Left lung (tissue), 10 donors: ENCODE results near the gene C16orf86. TPM values are rescaled to one million over a fixed set of nuclear protein-coding genes. Genes with fewer than 3 reads are reported as not detected.

Experiments used
- ATAC-seq: fragments of 200-7000 bp; cut with Tn5 transposase; one replicate; pipeline ENCODE4 v1.9.1; 2020; ENCODE audit warnings: moderate library complexity
- DNase-seq, 4 donors: peaks; one replicate each; pipeline ENCODE4 v3.0.0-alpha.2; 2013 to 2020
- H3K27ac ChIP-seq, 2 donors: fragments of 200-600 bp; sonication (generic) in 1 of 2; one replicate each; pipeline versions ENCODE4 v1.5.0 to v1.8.0; 2020 to 2021
- H3K27me3 ChIP-seq, 2 donors: fragments of 200-600 bp; sonication (generic) in 1 of 2; one replicate each; pipeline versions ENCODE4 v1.5.0 to v1.8.0; 2020 to 2021
- H3K36me3 ChIP-seq, 2 donors: fragments of 200-600 bp; sonication (generic) in 1 of 2; one replicate each; pipeline versions ENCODE4 v1.5.0 to v1.8.0; 2020 to 2021
- H3K4me1 ChIP-seq, 2 donors: fragments of 200-600 bp; one replicate each; pipeline ENCODE4 v1.8.0; 2021
- H3K4me3 ChIP-seq, 2 donors: fragments of 200-600 bp; sonication (generic) in 1 of 2; one replicate each; pipeline versions ENCODE4 v1.5.0 to v1.8.0; 2020 to 2021; ENCODE audit warnings: mild to moderate bottlenecking in 1 of 2
- H3K9me3 ChIP-seq, 2 donors: fragments of 200-600 bp; sonication (generic) in 1 of 2; one replicate each; pipeline versions ENCODE4 v1.5.0 to v1.8.0; 2020 to 2021
- CTCF ChIP-seq, 2 donors: fragments of 200-600 bp; sonication (generic) in 1 of 2; IDR thresholded peaks; one replicate each; pipeline versions ENCODE4 v1.5.0 to v1.8.0; 2021; ENCODE audit warnings: antibody characterized with exemption in 2 of 2
- intact Hi-C, 2 donors: fragments of 100-400 bp; cut with DNase I; formaldehyde crosslinking; loops; one replicate each; pipeline versions ENCODE4 v1.11.2 to v1.14.2; 2022
- polyA plus RNA-seq, 6 donors: library from polyadenylated mRNA; unstranded; fragments of 120-200 nt; gene quantifications; one replicate each; pipeline ENCODE4 v1.2.1, GENCODE V29; 2013; ENCODE audit not compliant: insufficient read length in 6 of 6
- total RNA-seq, 2 donors: library from RNA; stranded (reverse); fragmentation: NEBNext Ultra II Directional; extraction: Animal tissue kit (Norgen Biotek cat#: 25700); gene quantifications; one replicate each; pipeline ENCODE4 v1.2.1, GENCODE V29; 2021
- donor health status: DM: no; HTN: yes; CAD: no.
- donor health status: DM: no; HTN: no; CAD: no.

The C16orf86 gene
- total and polyA plus RNA-seq, 8 donors: 2.3 to 3.6 (median 2.7) TPM

- no peaks in the 10 kb centered on the region for H3K36me3 ChIP-seq
- no peak overlapping the region for H3K4me3 ChIP-seq
- no peak for ATAC-seq
- H3K4me1 ChIP-seq: peaks cover 0 to 23% of the 10 kb centered on the region in 2 donors
- DNase-seq: no peak
- no peak for TF ChIP-seq CTCF (IDR thresholded peaks at IDR 0.05)
- no peaks in the 10 kb centered on the region for H3K27me3 ChIP-seq
- no peak overlapping the region for H3K27ac ChIP-seq
- H3K9me3 ChIP-seq: no peaks in the 10 kb centered on the region
- intact Hi-C loops: no loop called here
These were observed 44.0 kb downstream of the C16orf86 start for GRCh38 chr16:67710607-67711006.

GRCh38 chr16:67713647-67714273 lies 47.1 kb downstream of the C16orf86 start:
- no peaks in the 10 kb centered on the region for H3K27me3 ChIP-seq
- H3K27ac ChIP-seq: peak overlapping the region in 1 of 2 donors; percentile 73
- H3K4me3 ChIP-seq: no peak overlapping the region
- ATAC-seq: no peak
- no peak for DNase-seq
- H3K9me3 ChIP-seq: no peaks in the 10 kb centered on the region
- no peak for TF ChIP-seq CTCF (IDR thresholded peaks at IDR 0.05)
- no peaks in the 10 kb centered on the region for H3K36me3 ChIP-seq
- intact Hi-C loops: no loop called here
- peaks cover 3 to 48% of the 10 kb centered on the region in 2 donors for H3K4me1 ChIP-seq

- ATAC-seq: no peak
- H3K4me3 ChIP-seq: no peak overlapping the region
- peaks cover 3 to 49% of the 10 kb centered on the region in 2 donors for H3K4me1 ChIP-seq
- H3K36me3 ChIP-seq: no peaks in the 10 kb centered on the region
- TF ChIP-seq CTCF (IDR thresholded peaks at IDR 0.05): no peak
- intact Hi-C loops: no loop called here
- peak overlapping the region in 1 of 2 donors; percentile 73 for H3K27ac ChIP-seq
- no peaks in the 10 kb centered on the region for H3K27me3 ChIP-seq
- no peak for DNase-seq
- no peaks in the 10 kb centered on the region for H3K9me3 ChIP-seq
These were observed 47.9 kb downstream of the C16orf86 start for GRCh38 chr16:67714522-67714921.

GRCh38 chr16:67716097-67716496 lies 49.5 kb downstream of the C16orf86 start:
- TF ChIP-seq CTCF (IDR thresholded peaks at IDR 0.05): no peak
- no peak for DNase-seq
- intact Hi-C loops: no loop called here
- H3K9me3 ChIP-seq: no peaks in the 10 kb centered on the region
- H3K4me3 ChIP-seq: no peak overlapping the region
- H3K4me1 ChIP-seq: peaks cover 10 to 60% of the 10 kb centered on the region in 2 donors
- ATAC-seq: no peak
- H3K27ac ChIP-seq: no peak overlapping the region
- no peaks in the 10 kb centered on the region for H3K36me3 ChIP-seq
- no peaks in the 10 kb centered on the region for H3K27me3 ChIP-seq

Other genes with a start within 250 kb of the C16orf86 start
- gene HSD11B2, start 235.7 kb upstream of the C16orf86 start, total RNA-seq: 1 to 10 TPM; 2.5 to 3.9 TPM
- gene HSD11B2, start 235.7 kb upstream of the C16orf86 start, polyA plus RNA-seq: 10 to 100 TPM; 36.9 to 81.1 (median 64.1) TPM
- gene ATP6V0D1, start 185.7 kb upstream of the C16orf86 start, total RNA-seq: 100 to 1,000 TPM; 142 to 185 TPM
- 10 to 100 TPM; 48.5 to 65.5 (median 58.0) TPM for gene ATP6V0D1, start 185.7 kb upstream of the C16orf86 start, polyA plus RNA-seq
- 1 to 10 TPM; 1.5 to 1.9 TPM for gene AGRP, start 183.3 kb upstream of the C16orf86 start, total RNA-seq
- gene AGRP, start 183.3 kb upstream of the C16orf86 start, polyA plus RNA-seq: under 1 TPM in 5 of 6 donors, not detected in 1; 0.18 to 0.69 (median 0.29) TPM
- gene RIPOR1, start 138.0 kb upstream of the C16orf86 start, total RNA-seq: 100 to 1,000 TPM in 1 of 2 donors, 10 to 100 TPM in 1; 76.4 to 123 TPM
- 10 to 100 TPM; 52.8 to 67.2 (median 60.7) TPM for gene RIPOR1, start 138.0 kb upstream of the C16orf86 start, polyA plus RNA-seq
- 10 to 100 TPM; 27.8 to 35.1 TPM for gene CTCF, start 104.3 kb upstream of the C16orf86 start, total RNA-seq
- gene CTCF, start 104.3 kb upstream of the C16orf86 start, polyA plus RNA-seq: 10 to 100 TPM; 64.3 to 80.2 (median 73.7) TPM
- 1 to 10 TPM; 1.6 to 2.9 TPM for gene CARMIL2, start 21.7 kb upstream of the C16orf86 start, total RNA-seq
- gene CARMIL2, start 21.7 kb upstream of the C16orf86 start, polyA plus RNA-seq: 1 to 10 TPM; 2.9 to 7.5 (median 4.2) TPM
- gene ACD, start 6.6 kb upstream of the C16orf86 start, total RNA-seq: 10 to 100 TPM; 12.9 to 15.2 TPM
- gene ACD, start 6.6 kb upstream of the C16orf86 start, polyA plus RNA-seq: 10 to 100 TPM; 20.2 to 27.5 (median 25.4) TPM
- gene PARD6A, start 5.9 kb upstream of the C16orf86 start, total RNA-seq: 1 to 10 TPM; 3.8 to 4.1 TPM
- gene PARD6A, start 5.9 kb upstream of the C16orf86 start, polyA plus RNA-seq: 1 to 10 TPM; 1.4 to 2.4 (median 1.6) TPM
- 10 to 100 TPM; 11.2 to 16.0 TPM for gene ENKD1, start 64 bp upstream of the C16orf86 start, total RNA-seq
- 10 to 100 TPM; 19.4 to 26.0 (median 23.7) TPM for gene ENKD1, start 64 bp upstream of the C16orf86 start, polyA plus RNA-seq
- 10 to 100 TPM; 13.7 to 18.6 TPM for gene GFOD2, start 52.5 kb downstream of the C16orf86 start, total RNA-seq
- 10 to 100 TPM; 30.7 to 39.5 (median 33.1) TPM for gene GFOD2, start 52.5 kb downstream of the C16orf86 start, polyA plus RNA-seq
- 10 to 100 TPM; 16.8 to 18.0 TPM for gene RANBP10, start 139.7 kb downstream of the C16orf86 start, total RNA-seq
- gene RANBP10, start 139.7 kb downstream of the C16orf86 start, polyA plus RNA-seq: 10 to 100 TPM; 32.5 to 45.8 (median 39.5) TPM
- 1 to 10 TPM in 1 of 2 donors, under 1 TPM in 1; 0.52 to 4.4 TPM for gene TSNAXIP1, start 140.1 kb downstream of the C16orf86 start, total RNA-seq
- 1 to 10 TPM; 5.2 to 7.1 (median 6.8) TPM for gene TSNAXIP1, start 140.1 kb downstream of the C16orf86 start, polyA plus RNA-seq
- gene THAP11, start 175.5 kb downstream of the C16orf86 start, total RNA-seq: 10 to 100 TPM; 21.7 to 26.2 TPM
- gene THAP11, start 175.5 kb downstream of the C16orf86 start, polyA plus RNA-seq: 10 to 100 TPM; 24.7 to 30.5 (median 28.2) TPM
- gene NUTF2, start 180.1 kb downstream of the C16orf86 start, total RNA-seq: 10 to 100 TPM; 91.5 to 92.2 TPM
- gene NUTF2, start 180.1 kb downstream of the C16orf86 start, polyA plus RNA-seq: 100 to 1,000 TPM; 108 to 123 (median 117) TPM
- gene CENPT, start 180.9 kb downstream of the C16orf86 start, total RNA-seq: 10 to 100 TPM; 30.8 to 37.9 TPM
- 10 to 100 TPM; 47.7 to 62.6 (median 53.4) TPM for gene CENPT, start 180.9 kb downstream of the C16orf86 start, polyA plus RNA-seq
- 10 to 100 TPM; 47.9 to 48.8 TPM for gene EDC4, start 206.2 kb downstream of the C16orf86 start, total RNA-seq
- 10 to 100 TPM; 73.3 to 94.4 (median 77.5) TPM for gene EDC4, start 206.2 kb downstream of the C16orf86 start, polyA plus RNA-seq
- gene NRN1L, start 218.1 kb downstream of the C16orf86 start, total RNA-seq: 1 to 10 TPM in 1 of 2 donors, not detected in 1; 1.7 TPM
- gene NRN1L, start 218.1 kb downstream of the C16orf86 start, polyA plus RNA-seq: 1 to 10 TPM; 1.1 to 2.6 (median 1.9) TPM
- gene PSKH1, start 226.4 kb downstream of the C16orf86 start, total RNA-seq: 10 to 100 TPM; 25.4 to 29.6 TPM
- 10 to 100 TPM; 20.8 to 32.1 (median 29.8) TPM for gene PSKH1, start 226.4 kb downstream of the C16orf86 start, polyA plus RNA-seq